ENCODE measurements around the gene ANP32B. TPM values are rescaled to one million over a fixed set of nuclear protein-coding genes. Genes with fewer than 3 reads are reported as not detected.

Gene ANP32B
- total and polyA plus RNA-seq, 7 donors, result 52.8 to 136 (median 70.6) TPM

- no peak overlapping the region for H3K27ac ChIP-seq
- H3K4me3 ChIP-seq, result no peak overlapping the region
- DNase-seq (no peak), ATAC-seq (no peak)
- TF ChIP-seq CTCF (IDR thresholded peaks at IDR 0.05), result no peak
- no peaks in the 10 kb centered on the region for H3K36me3 ChIP-seq (ENCODE audit: insufficient read depth in 1 of 2, low read depth in 1 of 2)
- H3K4me1 ChIP-seq, result no peaks in the 10 kb centered on the region
- intact Hi-C loops (cut with DNase I), result no loop called here
- 96% methylated on average over 4 of the region's 4 CpGs for WGBS, 3 donors
- no peaks in the 10 kb centered on the region for H3K9me3 ChIP-seq
- no peaks in the 10 kb centered on the region for H3K27me3 ChIP-seq (ENCODE audit: insufficient read depth in 3 of 3, low read length in 2 of 3)
These were observed 67.2 kb downstream of the ANP32B start for GRCh38 chr9:98050351-98050750.

DNA sequence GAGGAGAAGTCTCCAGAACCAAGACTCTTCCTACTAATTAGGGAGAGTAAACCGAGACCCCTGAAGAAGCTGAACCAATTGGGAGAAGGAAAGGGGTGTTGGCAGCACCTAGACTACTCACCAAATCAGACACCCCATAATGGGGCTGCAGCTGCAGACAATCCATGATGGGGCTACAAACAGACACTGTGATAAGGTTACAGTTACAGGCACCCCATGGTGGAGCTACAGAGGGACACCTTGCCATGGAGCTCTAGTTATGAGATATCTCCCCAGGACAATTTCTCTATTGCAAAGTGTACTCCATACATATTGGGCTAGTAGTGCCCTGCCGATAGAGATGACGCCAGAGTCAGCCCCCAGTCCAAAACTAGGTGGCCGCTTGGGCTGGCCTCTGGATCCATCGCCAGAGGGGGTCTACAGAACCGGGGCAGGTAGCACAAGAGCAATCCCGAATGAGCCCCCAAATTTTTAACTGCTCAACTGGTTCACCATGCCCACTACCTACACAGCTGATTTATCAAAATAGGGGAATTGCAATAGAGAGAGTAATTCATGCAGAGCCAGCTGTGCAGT is 71.3 kb downstream of the ANP32B start:
- peaks cover 12% of the 10 kb centered on the region for H3K4me1 ChIP-seq
- H3K36me3 ChIP-seq (ENCODE audit: insufficient read depth in 1 of 2, low read depth in 1 of 2), result no peaks in the 10 kb centered on the region
- WGBS, 3 donors, result 96 to 97% (median 96%) methylated on average over 7 of the region's 7 CpGs
- no peak for ATAC-seq
- no peaks in the 10 kb centered on the region for H3K9me3 ChIP-seq
- H3K27ac ChIP-seq, result no peak overlapping the region
- intact Hi-C loops (cut with DNase I), result loop anchor here in 1 of 2 donors (2.0 kb wide), 1 partner anchor 16 kb away; no protein-coding TSS in a partner anchor
- TF ChIP-seq CTCF (IDR thresholded peaks at IDR 0.05), result no peak
- DNase-seq, result no peak
- H3K4me3 ChIP-seq, result no peak overlapping the region
- no peaks in the 10 kb centered on the region for H3K27me3 ChIP-seq (ENCODE audit: insufficient read depth in 3 of 3, low read length in 2 of 3)

- WGBS, 3 donors, result 0 to 1% (median 0%) methylated on average over 59 to 80 of the region's 80 CpGs
- no peaks in the 10 kb centered on the region for H3K27me3 ChIP-seq (ENCODE audit: insufficient read depth in 3 of 3, low read length in 2 of 3)
- H3K4me3 ChIP-seq, result peak within 1 kb of the TSS; percentile 76
- peak within 1 kb of the TSS; percentile 92 for H3K27ac ChIP-seq
- H3K9me3 ChIP-seq, result no peaks in the 10 kb centered on the region
- DNase-seq, result peak; percentile 94 to 96
- ATAC-seq, result peak; percentile 96 to 99 (median 98)
- H3K4me1 ChIP-seq, result peaks cover 12% of the 10 kb centered on the region
- intact Hi-C loops (cut with DNase I), result loop anchor here in 1 of 2 donors (5.0 kb wide), 3 partner anchors 74 to 201 kb away; partner anchors contain the start of genes ANP32B, TBC1D2 and TRMO
- peaks cover 0 to 13% of the 10 kb centered on the region in 2 donors for H3K36me3 ChIP-seq (ENCODE audit: insufficient read depth in 1 of 2, low read depth in 1 of 2)
- TF ChIP-seq CTCF (IDR thresholded peaks at IDR 0.05), result no peak
These were observed 73.4 kb downstream of the ANP32B start, which contains the start of gene NANS for GRCh38 chr9:98056269-98057137. TSS of gene NANS (plus strand) at chr9:98056732. CDS start at chr9:98056809, 77 bp downstream.

- WGBS, 3 donors, result 7 to 13% (median 9%) methylated on average over 14 of the region's 14 CpGs
- ATAC-seq, result peak in 2 of 4 donors; percentile 26 to 29
- no peak for TF ChIP-seq CTCF (IDR thresholded peaks at IDR 0.05)
- intact Hi-C loops (cut with DNase I), result loop anchor here in 1 of 2 donors (5.0 kb wide), 3 partner anchors 75 to 200 kb away; partner anchors contain the start of genes ANP32B, TBC1D2 and TRMO
- H3K4me3 ChIP-seq, result peak overlapping the region; percentile 76
- H3K36me3 ChIP-seq (ENCODE audit: insufficient read depth in 1 of 2, low read depth in 1 of 2), result peaks cover 5 to 21% of the 10 kb centered on the region in 2 donors
- H3K4me1 ChIP-seq, result peaks cover 12% of the 10 kb centered on the region
- H3K27me3 ChIP-seq (ENCODE audit: insufficient read depth in 3 of 3, low read length in 2 of 3), result no peaks in the 10 kb centered on the region
- DNase-seq, result no peak
- H3K27ac ChIP-seq, result peak overlapping the region; percentile 92
- no peaks in the 10 kb centered on the region for H3K9me3 ChIP-seq
These were observed 74.1 kb downstream of the ANP32B start for GRCh38 chr9:98057138-98057799.
